ENCODE results near the gene C2orf92.

C2orf92 gene

GRCh38 chr2:97659256-97660043, 10.1 kb upstream of the C2orf92 start:
- H3K79me2 ChIP-seq (ENCODE audit: control insufficient read depth, low read length): peaks cover 39% of the 10 kb centered on the region

GRCh38 chr2:97660044-97660774, 9.3 kb upstream of the C2orf92 start:
- no peak for TF ChIP-seq EZH2phosphoT487 (IDR thresholded peaks at IDR 0.05; ENCODE audit: borderline replicate concordance, low read length)
- TF ChIP-seq, protein P1, sequence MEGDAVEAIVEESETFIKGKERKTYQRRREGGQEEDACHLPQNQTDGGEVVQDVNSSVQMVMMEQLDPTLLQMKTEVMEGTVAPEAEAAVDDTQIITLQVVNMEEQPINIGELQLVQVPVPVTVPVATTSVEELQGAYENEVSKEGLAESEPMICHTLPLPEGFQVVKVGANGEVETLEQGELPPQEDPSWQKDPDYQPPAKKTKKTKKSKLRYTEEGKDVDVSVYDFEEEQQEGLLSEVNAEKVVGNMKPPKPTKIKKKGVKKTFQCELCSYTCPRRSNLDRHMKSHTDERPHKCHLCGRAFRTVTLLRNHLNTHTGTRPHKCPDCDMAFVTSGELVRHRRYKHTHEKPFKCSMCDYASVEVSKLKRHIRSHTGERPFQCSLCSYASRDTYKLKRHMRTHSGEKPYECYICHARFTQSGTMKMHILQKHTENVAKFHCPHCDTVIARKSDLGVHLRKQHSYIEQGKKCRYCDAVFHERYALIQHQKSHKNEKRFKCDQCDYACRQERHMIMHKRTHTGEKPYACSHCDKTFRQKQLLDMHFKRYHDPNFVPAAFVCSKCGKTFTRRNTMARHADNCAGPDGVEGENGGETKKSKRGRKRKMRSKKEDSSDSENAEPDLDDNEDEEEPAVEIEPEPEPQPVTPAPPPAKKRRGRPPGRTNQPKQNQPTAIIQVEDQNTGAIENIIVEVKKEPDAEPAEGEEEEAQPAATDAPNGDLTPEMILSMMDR (IDR thresholded peaks at IDR 0.05; ENCODE audit: low read depth, low read length, poor library complexity, severe bottlenecking): no peak
- H3F3A ChIP-seq (ENCODE audit: control insufficient read depth, insufficient read depth): no peaks in the 10 kb centered on the region
- H3K4me3 ChIP-seq (ENCODE audit: low read length): no peak overlapping the region
- peaks cover 20% of the 10 kb centered on the region for H3K4me1 ChIP-seq (ENCODE audit: control insufficient read depth, low read length)
- no peak overlapping the region for H3K4me2 ChIP-seq (ENCODE audit: low read length)
- H3K27me3 ChIP-seq (ENCODE audit: control insufficient read depth, low read length): no peaks in the 10 kb centered on the region
- no peak overlapping the region for H3K27ac ChIP-seq (ENCODE audit: low read depth, low read length)
- H3K9me2 ChIP-seq (replicated peaks; ENCODE audit: control insufficient read depth, low read length): no peaks in the 10 kb centered on the region
- H3K9me3 ChIP-seq (ENCODE audit: control insufficient read depth, insufficient read depth, low read length): no peaks in the 10 kb centered on the region
- peaks cover 39% of the 10 kb centered on the region for H3K79me2 ChIP-seq (ENCODE audit: control insufficient read depth, low read length)
- peaks cover 13% of the 10 kb centered on the region for H4K20me1 ChIP-seq (ENCODE audit: control insufficient read depth, insufficient read depth, low read depth, low read length)
- peaks cover 62% of the 10 kb centered on the region for H3K36me3 ChIP-seq (ENCODE audit: control insufficient read depth, low read length)

More at GRCh38 chr2:97659256-97660043, 10.1 kb upstream of the C2orf92 start:
- Histone ChIP-seq H3K9me2 (replicated peaks; ENCODE audit: control insufficient read depth, low read length) (no peaks in the 10 kb centered on the region), H4K20me1 (ENCODE audit: control insufficient read depth, insufficient read depth, low read depth, low read length) (peaks cover 13% of the 10 kb centered on the region), H3K4me1 (ENCODE audit: control insufficient read depth, low read length) (peaks cover 13% of the 10 kb centered on the region), H3K9me3 (ENCODE audit: control insufficient read depth, insufficient read depth, low read length) (no peaks in the 10 kb centered on the region), H3F3A (ENCODE audit: control insufficient read depth, insufficient read depth) (no peaks in the 10 kb centered on the region), H3K4me3 (ENCODE audit: low read length) (no peak overlapping the region), H3K27ac (ENCODE audit: low read depth, low read length) (no peak overlapping the region), H3K36me3 (ENCODE audit: control insufficient read depth, low read length) (peaks cover 64% of the 10 kb centered on the region), H3K4me2 (ENCODE audit: low read length) (no peak overlapping the region), H3K27me3 (ENCODE audit: control insufficient read depth, low read length) (no peaks in the 10 kb centered on the region)
- TF ChIP-seq, protein P1 (IDR thresholded peaks at IDR 0.05; ENCODE audit: low read depth, low read length, poor library complexity, severe bottlenecking): no peak
- TF ChIP-seq EZH2phosphoT487 (IDR thresholded peaks at IDR 0.05; ENCODE audit: borderline replicate concordance, low read length): no peak

GRCh38 chr2:97660775-97661389, 8.6 kb upstream of the C2orf92 start:
- Histone ChIP-seq H3K27me3 (ENCODE audit: control insufficient read depth, low read length) (no peaks in the 10 kb centered on the region), H3K9me2 (replicated peaks; ENCODE audit: control insufficient read depth, low read length) (no peaks in the 10 kb centered on the region), H3K79me2 (ENCODE audit: control insufficient read depth, low read length) (peaks cover 39% of the 10 kb centered on the region), H4K20me1 (ENCODE audit: control insufficient read depth, insufficient read depth, low read depth, low read length) (peaks cover 13% of the 10 kb centered on the region), H3K4me1 (ENCODE audit: control insufficient read depth, low read length) (peaks cover 20% of the 10 kb centered on the region), H3F3A (ENCODE audit: control insufficient read depth, insufficient read depth) (no peaks in the 10 kb centered on the region), H3K9me3 (ENCODE audit: control insufficient read depth, insufficient read depth, low read length) (no peaks in the 10 kb centered on the region), H3K27ac (ENCODE audit: low read depth, low read length) (no peak overlapping the region), H3K36me3 (ENCODE audit: control insufficient read depth, low read length) (peaks cover 62% of the 10 kb centered on the region), H3K4me3 (ENCODE audit: low read length) (no peak overlapping the region), H3K4me2 (ENCODE audit: low read length) (no peak overlapping the region)
- no peak for TF ChIP-seq EZH2phosphoT487 (IDR thresholded peaks at IDR 0.05; ENCODE audit: borderline replicate concordance, low read length)
- TF ChIP-seq, protein P1 (IDR thresholded peaks at IDR 0.05; ENCODE audit: low read depth, low read length, poor library complexity, severe bottlenecking): no peak
